HG03196 (cell line): Measurements from ENCODE around the gene GPR39.

Experiments used
- ATAC-seq: cut with Tn5 transposase; IDR thresholded peaks from one replicate; pipeline ENCODE4 v1.9.1; 2021; ENCODE audit not compliant: unreplicated experiment

The GPR39 gene

GRCh38 chr2:132407784-132408183, 8.8 kb upstream of the GPR39 start:
- ATAC-seq, result no peak

GRCh38 chr2:132412021-132412420, 4.6 kb upstream of the GPR39 start:
- ATAC-seq, result no peak

DNA sequence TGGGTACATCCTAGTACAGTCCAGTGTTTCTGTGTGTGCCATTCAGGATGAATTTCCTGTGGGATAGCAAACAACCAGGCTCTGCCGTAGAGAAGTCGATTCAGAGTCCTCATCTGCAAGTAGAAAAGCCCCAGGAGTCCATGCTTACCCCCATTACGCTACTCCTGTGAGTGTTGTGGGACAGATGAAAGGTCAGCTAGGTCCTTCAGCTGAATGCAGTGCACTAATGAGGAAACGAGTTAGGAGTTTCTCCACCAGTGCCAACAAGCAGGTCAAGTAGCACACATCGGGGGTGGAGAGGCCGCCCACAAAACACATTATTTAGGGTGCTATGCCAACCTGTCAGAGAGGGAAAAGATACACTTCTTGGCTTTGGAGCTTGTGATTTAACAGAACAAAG, 2.5 kb upstream of the GPR39 start:
- ATAC-seq, result no peak

- ATAC-seq, result no peak
These were observed 1.2 kb upstream of the GPR39 start for GRCh38 chr2:132415256-132415914.

DNA sequence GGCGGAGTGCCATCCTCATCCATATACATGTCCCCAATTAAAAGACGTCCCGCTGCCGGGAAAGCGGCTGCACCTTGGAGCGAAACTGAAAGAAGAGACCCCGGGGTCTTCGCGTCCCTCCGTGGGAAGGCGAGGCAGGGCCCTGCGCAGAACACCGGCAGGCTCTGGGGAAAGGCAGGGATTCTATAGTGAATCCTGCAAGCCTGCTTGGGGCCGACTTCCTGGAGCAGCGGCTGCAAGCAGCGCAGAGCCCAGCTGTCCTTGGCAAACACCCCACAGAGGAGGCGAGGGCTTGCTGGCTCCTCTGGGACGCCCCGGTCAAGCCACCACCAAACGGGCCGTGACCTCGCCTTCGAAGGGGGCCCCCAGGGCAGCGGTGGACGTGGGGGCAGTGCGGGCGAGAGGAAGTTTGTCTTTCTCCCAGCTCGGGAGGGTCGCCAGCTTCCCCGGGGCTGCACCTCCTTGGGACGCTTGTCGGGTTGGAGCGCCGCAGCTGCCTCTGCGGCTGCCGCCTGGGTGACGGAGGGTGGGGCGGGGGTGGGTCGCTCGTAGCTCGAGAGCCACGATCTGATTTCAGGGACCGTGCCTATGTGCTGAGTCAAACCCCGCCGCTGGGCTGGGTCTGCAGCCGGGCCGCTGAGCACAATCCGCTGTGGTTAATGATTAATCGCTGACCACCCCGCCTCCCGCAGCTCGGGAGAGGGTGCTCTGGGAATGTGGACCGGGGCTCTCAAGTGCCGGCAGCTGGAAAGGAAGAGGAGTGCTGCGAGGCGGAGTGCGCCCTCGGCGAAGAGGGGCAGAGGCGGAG, 486 bp upstream of the GPR39 start:
- ATAC-seq, result no peak

DNA sequence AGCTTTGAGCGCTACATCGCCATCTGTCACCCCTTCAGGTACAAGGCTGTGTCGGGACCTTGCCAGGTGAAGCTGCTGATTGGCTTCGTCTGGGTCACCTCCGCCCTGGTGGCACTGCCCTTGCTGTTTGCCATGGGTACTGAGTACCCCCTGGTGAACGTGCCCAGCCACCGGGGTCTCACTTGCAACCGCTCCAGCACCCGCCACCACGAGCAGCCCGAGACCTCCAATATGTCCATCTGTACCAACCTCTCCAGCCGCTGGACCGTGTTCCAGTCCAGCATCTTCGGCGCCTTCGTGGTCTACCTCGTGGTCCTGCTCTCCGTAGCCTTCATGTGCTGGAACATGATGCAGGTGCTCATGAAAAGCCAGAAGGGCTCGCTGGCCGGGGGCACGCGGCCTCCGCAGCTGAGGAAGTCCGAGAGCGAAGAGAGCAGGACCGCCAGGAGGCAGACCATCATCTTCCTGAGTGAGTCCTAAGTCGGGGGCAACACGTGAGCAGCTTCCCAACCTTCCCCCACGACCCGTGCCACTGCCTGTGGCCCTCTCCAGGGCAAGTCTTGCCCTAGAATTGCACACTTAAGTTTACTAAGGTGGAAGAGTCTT, 928 bp downstream of the GPR39 start:
- no peak for ATAC-seq

DNA sequence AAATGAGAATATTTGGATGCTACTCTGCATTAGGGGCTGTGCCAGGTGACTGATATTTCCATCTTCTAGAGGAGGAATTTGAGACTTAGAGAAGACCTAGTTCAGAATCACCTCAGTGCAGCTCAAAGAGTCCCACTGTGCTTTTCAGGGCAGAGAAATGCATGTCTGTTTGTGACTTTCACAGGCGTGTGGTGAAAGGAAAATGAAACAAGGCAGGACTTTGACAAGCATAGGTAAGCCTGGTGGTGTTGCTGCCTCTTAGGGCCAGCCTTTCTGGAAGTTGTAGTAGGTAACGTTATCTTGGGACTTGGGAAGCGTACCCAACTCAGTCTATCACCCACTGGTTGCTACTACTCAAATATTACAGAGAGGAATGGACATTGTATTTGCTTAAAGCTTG, 2.6 kb downstream of the GPR39 start:
- ATAC-seq, result no peak

GRCh38 chr2:132419941-132420340, 3.3 kb downstream of the GPR39 start:
- ATAC-seq, result no peak

DNA sequence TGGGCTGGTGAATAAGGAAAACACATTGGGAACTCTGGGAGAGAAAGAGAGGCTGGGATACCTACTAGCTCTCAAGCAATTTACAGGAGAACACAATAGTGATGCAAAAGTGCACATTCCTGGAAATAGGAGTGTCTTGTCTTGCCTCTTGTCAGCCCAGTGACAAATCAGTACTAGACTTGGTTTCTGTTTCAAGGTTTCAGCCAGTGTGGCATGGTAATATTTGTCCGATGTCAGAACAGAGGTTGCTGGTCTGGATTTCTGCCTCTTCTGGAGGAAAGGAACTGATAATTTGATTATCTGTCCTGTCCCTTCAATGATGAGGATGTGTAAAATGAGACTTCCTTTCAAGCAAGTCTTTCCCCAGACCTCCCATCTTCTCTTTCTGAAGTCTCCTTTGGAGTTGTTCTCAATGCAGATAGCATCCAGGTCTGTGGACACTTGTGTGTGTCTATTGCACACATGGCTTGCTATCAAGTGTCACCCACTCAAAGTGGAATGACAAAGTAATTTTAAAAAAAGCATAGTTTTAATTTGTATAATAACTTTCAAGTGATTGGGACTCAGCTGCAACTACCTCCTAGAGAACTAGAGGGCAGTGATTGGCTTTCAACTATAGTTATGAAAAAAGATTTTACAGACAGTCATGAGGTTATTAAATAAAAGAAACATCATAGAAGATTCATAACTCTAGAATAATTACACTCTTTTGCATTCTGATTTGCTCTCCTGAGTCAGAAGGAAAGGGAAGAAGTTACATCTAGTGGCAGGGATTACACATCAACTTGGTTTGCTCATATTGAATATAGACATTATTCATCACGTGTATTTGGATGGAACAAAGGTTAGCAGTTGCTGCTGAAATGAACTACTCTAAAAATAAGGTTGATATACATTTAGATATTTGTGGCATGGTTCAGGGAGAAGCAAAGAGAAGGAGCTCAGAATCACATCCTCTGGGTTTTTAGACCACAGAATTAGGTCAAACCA, 4.5 kb downstream of the GPR39 start:
- ATAC-seq, result no peak

DNA sequence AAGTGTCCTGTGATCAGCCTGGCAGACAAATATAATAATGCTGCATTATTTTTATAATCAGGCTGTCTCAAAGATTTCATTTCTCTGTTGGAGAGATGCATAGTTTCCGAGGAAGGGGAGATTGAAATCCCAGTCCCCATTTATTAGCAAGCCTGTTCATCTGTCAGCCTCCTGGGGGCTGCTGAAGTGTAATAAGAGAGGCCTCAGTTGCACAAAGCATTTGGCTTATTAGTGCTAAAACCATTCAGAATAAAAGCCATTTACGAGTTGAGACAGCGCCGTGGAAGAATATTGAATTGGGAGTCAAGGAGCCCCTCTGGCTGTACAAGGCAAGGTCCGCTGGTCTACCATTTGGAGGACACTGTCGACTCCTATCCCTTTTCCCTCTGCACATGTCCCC, 6.1 kb downstream of the GPR39 start:
- ATAC-seq, result no peak

DNA sequence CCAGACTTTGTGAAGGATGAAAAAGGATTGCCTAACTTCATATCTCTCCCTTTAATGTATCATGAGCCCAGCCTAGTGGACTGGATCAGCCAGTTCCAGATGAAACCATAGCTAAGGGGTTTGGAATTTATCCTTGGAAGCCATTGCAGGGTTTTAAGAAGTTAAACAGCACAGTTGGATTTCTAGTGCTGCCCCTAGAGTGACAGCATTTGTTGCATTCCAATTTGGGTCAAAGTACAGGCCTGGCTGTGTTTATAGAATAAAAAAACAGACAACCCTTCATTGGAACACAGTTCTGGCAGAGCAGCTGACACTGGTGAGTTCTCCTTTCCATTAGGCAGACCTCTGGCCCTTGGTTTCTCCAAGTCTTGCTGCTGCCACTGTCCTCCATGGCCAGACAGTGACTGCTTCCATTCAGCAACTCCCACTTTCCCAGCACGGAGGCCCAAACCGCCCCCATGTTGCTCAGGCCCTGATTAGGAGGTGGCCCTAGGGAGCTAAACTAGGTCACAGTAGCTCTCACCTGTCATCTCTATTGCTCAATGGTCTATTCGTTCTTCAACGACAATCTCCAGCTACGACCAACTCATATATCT, 8.0 kb downstream of the GPR39 start:
- ATAC-seq, result no peak

DNA sequence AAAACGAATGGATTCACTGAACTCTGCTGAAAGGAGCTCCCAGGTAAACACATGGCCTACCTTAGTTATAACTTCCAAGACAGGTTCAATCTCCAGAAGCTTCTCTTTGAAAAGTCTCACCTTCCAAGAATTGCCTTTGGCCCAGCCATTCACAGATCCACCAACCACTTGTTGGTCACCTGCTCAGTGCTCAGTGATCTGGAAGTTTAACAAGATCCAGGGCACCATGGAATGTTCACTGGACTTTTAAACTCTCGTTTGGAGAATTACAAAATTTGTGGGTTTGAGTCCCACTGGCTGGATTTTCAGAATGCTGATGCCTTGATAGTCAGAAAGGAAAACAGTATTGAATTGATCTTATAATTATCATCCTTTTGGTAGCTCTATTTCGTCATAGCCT, 9.4 kb downstream of the GPR39 start:
- ATAC-seq, result no peak

DNA sequence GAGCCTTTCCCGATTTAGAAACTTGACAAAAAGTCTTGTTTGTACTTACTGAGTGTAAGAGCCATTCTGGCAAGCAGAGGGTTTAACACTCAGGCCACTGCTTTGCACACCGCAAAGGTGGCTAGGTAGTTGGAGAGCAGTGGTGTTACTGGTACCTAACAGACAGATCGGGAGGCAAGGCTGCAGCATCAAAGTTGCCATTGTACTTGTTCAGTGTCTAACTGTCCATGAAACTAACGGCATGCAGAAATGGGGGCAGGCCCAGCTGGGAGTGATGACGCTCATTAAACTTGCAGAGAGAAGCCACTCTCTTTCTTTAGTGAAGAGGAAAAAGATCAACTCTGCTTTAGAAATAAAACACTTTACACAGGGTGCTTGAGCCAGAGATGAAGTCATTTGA, 10.1 kb downstream of the GPR39 start:
- ATAC-seq, result no peak

DNA sequence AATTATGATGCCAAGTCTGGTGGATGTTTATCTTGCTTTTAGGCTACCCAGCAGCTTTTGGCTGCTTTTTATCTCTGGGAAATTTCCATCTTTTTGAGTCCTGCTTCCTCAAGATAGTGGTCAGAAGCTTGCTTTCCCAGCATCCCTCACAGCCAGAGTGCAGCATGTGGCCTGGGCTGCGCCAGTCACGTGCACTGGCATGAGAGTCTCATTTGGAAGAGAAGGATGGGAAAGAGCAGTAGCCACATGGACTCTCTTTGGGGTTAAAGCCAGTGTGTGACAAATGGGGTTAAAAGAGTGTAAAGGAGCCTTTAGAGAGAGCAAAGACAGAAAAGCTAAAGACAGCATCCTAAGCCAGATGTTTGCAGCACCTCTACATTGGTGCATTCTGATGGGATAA, 12.7 kb downstream of the GPR39 start:
- ATAC-seq, result no peak

- ATAC-seq, result no peak
These were observed 13.5 kb downstream of the GPR39 start for GRCh38 chr2:132429941-132430573.

DNA sequence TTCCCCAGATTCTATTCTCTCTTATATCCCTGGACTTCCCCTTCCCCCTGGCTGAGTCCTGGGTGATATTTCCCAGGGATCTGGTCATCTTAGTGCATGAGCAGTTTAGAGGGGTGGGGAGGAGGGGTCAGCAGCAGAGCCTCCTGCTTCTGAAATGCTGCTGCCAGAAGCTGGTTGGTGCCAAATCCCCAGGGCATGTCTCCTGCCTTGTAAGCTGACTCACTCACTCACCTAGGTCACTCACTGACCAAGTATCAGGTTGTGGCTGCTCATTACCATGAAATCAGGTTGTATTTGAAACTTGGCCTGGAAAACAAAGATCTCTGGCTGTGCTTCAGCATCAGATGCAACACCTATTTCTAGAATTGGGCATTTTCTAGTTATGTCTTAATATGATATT, 14.3 kb downstream of the GPR39 start:
- ATAC-seq, result no peak

DNA sequence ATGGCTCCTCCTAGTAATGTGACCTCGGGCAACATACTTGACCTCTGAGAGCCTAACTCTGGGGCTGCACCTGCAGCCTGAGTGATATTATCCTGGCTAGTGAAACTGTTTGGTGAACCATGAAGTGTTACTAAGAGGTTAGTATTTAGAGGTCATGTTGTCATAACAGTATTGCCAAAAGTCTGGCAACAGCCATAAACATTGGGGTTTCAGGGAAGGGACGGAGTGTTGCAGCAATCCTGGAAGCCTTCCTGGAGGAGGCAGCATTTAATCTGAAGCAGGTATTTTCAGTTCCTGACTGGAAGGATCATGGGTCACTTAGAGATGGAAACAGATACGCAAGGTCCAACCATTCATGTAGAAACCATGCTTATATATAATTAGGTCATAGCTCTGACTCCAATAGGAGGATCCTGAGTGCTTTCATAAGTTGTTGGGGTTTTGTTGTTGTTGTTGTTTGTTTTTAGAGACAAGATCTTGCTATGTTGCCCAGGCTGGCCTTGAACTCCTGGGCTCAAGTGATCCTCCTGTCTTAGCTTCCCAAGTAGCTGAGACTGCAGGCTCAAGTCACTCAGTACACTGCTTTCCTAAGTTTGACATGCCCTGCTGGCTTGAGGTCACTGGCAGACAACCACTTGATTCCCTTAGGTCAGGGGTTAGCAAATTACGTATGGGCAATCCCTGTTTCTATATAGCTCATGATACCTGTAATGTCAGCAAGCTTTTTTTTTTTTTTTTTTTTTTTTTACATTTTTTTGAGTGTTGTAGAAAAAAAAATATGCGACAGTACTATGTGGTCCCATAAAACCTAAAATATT, 21.5 kb downstream of the GPR39 start:
- ATAC-seq, result no peak

- no peak for ATAC-seq
These were observed 22.1 kb downstream of the GPR39 start for GRCh38 chr2:132438691-132439090.

DNA sequence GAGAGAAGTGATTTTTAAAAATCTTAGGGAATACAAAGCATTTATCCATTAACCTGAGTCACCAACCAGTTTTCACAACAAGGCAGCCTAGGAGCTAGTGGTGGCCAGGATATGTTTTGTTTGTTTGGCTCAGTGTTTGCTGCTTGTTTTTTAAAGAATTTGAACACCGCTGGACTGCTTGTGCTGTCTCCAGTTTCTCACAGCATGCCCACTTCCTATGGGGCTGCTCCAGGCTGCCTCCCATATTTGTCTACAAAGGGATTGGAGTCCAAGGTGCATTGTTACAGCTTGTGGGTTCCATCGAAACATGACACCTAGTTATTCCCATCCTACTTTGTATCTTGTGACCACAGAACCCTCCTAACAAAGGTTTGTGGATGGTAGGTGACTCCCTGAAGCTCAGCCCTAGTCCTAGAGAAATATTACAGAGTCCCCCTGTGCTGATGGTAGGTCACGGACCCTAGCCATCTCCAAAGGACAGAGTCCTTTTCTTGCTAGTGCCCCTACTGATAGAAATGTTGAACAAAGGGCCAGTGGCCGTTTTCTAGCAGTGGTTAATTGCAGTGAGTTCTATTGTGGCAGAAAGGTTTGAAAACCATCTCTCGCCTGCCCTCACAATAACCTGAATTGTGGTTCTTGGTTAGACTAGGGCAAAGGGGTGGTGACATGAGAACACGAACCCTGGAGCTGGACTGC, 23.2 kb downstream of the GPR39 start:
- ATAC-seq, result no peak
